SK-N-SH (cell line): Measurements from ENCODE around the gene ACADS. TPM values are rescaled to one million over a fixed set of nuclear protein-coding genes. Genes with fewer than 3 reads are reported as not detected.

Source experiments
- CTCF ChIA-PET: fragments of 300-600, 350-600 bp; formaldehyde crosslinking; extraction: SDS; loops from one replicate; lab custom pipeline; 2021; lab: Yijun Ruan, JAX
- POLR2A ChIA-PET: fragments of 350-600 bp; sonication (Branson Sonifier 250); formaldehyde crosslinking; extraction: SDS; loops from one replicate; lab custom pipeline; 2020; ENCODE audit warnings: antibody characterized with exemption, inconsistent platforms; lab: Yijun Ruan, JAX
- DNase-seq: peaks from one replicate; pipeline ENCODE4 v3.0.0; 2012
- H2AFZ ChIP-seq: fragments of 200-600 bp; sonication (generic); 2 replicates; pipeline ENCODE4 v1.8.1; 2016; ENCODE audit warnings: antibody characterized with exemption, mild to moderate bottlenecking, low read depth
- H3F3A ChIP-seq: fragments of 200-600 bp; sonication (generic); replicated peaks from 2 replicates; pipeline ENCODE3; 2016; ENCODE audit warnings: antibody characterized with exemption, mild to moderate bottlenecking; ENCODE audit not compliant: insufficient read depth
- H3K27ac ChIP-seq, 2 experiments: fragments of 200-500 bp in 1 of 2; fragments of 200-600 bp in 1 of 2; sonication (Bioruptor generic) in 1 of 2; sonication (generic), shearing (Covaris generic) in 1 of 2; 2 replicates each; pipeline versions ENCODE4 v1.5.1 to v1.6.1; 2014 to 2016; ENCODE audit warnings: low read depth in 2 of 2, inconsistent platforms in 1 of 2, low read length in 1 of 2, mild to moderate bottlenecking in 1 of 2, mixed read lengths in 1 of 2
- H3K27me3 ChIP-seq: fragments of 200-600 bp; sonication (generic), shearing (Covaris generic); 2 replicates; pipeline ENCODE4 v1.6.1; 2016; ENCODE audit warnings: mixed run types; ENCODE audit not compliant: insufficient read depth
- H3K36me3 ChIP-seq, 2 experiments: fragments of 200-500 bp in 1 of 2; fragments of 200-600 bp in 1 of 2; sonication (Bioruptor generic) in 1 of 2; sonication (generic) in 1 of 2; replicated peaks in 1 of 2; 2 replicates each; pipeline versions ENCODE3 to v1.5.1; 2014 to 2016; ENCODE audit warnings: low read length in 1 of 2, mild to moderate bottlenecking in 1 of 2; ENCODE audit not compliant: insufficient read depth in 2 of 2, control insufficient read depth in 1 of 2
- H3K4me1 ChIP-seq, 2 experiments: fragments of 200-500 bp in 1 of 2; fragments of 200-600 bp in 1 of 2; sonication (Bioruptor generic) in 1 of 2; sonication (generic), shearing (Covaris generic) in 1 of 2; 2 replicates each; pipeline versions ENCODE4 v1.5.1 to v1.6.1; 2014 to 2016; ENCODE audit warnings: low read depth in 1 of 2, low read length in 1 of 2, mixed run types in 1 of 2; ENCODE audit not compliant: insufficient read depth in 2 of 2, control insufficient read depth in 1 of 2
- H3K4me2 ChIP-seq: fragments of 200-600 bp; sonication (generic), shearing (Covaris generic); 2 replicates; pipeline ENCODE4 v1.6.1; 2017; ENCODE audit warnings: mixed run types
- H3K4me3 ChIP-seq, 2 experiments: fragments of 200-500 bp in 1 of 2; fragments of 200-600 bp in 1 of 2; sonication (Bioruptor generic) in 1 of 2; sonication (generic), shearing (Covaris generic) in 1 of 2; 2 replicates each; pipeline versions ENCODE4 v1.5.1 to v1.8.1; 2014 to 2016; ENCODE audit warnings: low read depth in 2 of 2, inconsistent platforms in 1 of 2, low read length in 1 of 2, mild to moderate bottlenecking in 1 of 2, mixed read lengths in 1 of 2, moderate library complexity in 1 of 2
- H3K79me2 ChIP-seq: fragments of 200-600 bp; sonication (generic); 2 replicates; pipeline ENCODE4 v1.8.1; 2017; ENCODE audit warnings: mild to moderate bottlenecking; ENCODE audit not compliant: insufficient read depth
- H3K9ac ChIP-seq: fragments of 200-600 bp; sonication (generic); 2 replicates; pipeline ENCODE4 v1.6.1; 2017; ENCODE audit warnings: mixed run types
- H3K9me2 ChIP-seq: fragments of 200-600 bp; sonication (generic); 2 replicates; pipeline ENCODE4 v1.6.1; 2017; ENCODE audit warnings: mixed run types
- H3K9me3 ChIP-seq: fragments of 200-600 bp; sonication (generic); 2 replicates; pipeline ENCODE4 v1.6.1; 2017; ENCODE audit warnings: mixed run types, mild to moderate bottlenecking, moderate library complexity
- H4K20me1 ChIP-seq: fragments of 200-600 bp; sonication (generic); 2 replicates; pipeline ENCODE4 v1.6.1; 2017; ENCODE audit warnings: mild to moderate bottlenecking, mixed run types; ENCODE audit not compliant: insufficient read depth
- FOSL2 ChIP-seq: IDR thresholded peaks from 2 replicates; pipeline ENCODE4 v1.4.0; 2012; ENCODE audit warnings: low read depth, mild to moderate bottlenecking, moderate library complexity, borderline replicate concordance
- FOXJ3 ChIP-seq: sonication (generic); formaldehyde crosslinking; IDR thresholded peaks from 2 replicates; pipeline ENCODE4 v1.5.1; 2020; ENCODE audit warnings: mild to moderate bottlenecking, missing genetic modification reagents
- GABPA ChIP-seq: IDR thresholded peaks from 2 replicates; pipeline ENCODE4 v1.4.0; 2012; ENCODE audit warnings: low read depth, mild to moderate bottlenecking
- MEF2A ChIP-seq: IDR thresholded peaks from 2 replicates; pipeline ENCODE4 v1.4.0; 2012; ENCODE audit warnings: low read depth, borderline replicate concordance
- MXI1 ChIP-seq: IDR thresholded peaks from 2 replicates; pipeline ENCODE4 v1.6.1; 2012; ENCODE audit warnings: mild to moderate bottlenecking, low read depth, low read length, improper control_type of control experiment
- RAD21 ChIP-seq: IDR thresholded peaks from 2 replicates; pipeline ENCODE4 v1.6.1; 2012; ENCODE audit warnings: mild to moderate bottlenecking, low read length
- REST ChIP-seq: IDR thresholded peaks from 2 replicates; pipeline ENCODE4 v1.6.1; 2012; ENCODE audit warnings: mild to moderate bottlenecking, low read depth, low read length, moderate library complexity
- SMC3 ChIP-seq: IDR thresholded peaks from 2 replicates; pipeline ENCODE4 v1.6.1; 2012; ENCODE audit warnings: low read depth, low read length, improper control_type of control experiment
- whole genome bisulfite sequencing: methylation state at CpG from one replicate; pipeline ENCODE4 v1.1.6; 2017; ENCODE audit warnings: low lambda C conversion rate; 5-methylcytosine and 5-hydroxymethylcytosine counted together
- polyA plus RNA-seq, 3 experiments: library from polyadenylated mRNA; depleted of rRNA; stranded (reverse); fragments of >200 nt; gene quantifications; 2 replicates each; pipeline ENCODE4 v1.2.3, GENCODE V29; 2012
- TF ChIP-seq, protein P1 (sequence below): fragments of 200-600 bp; sonication (generic); IDR thresholded peaks from 2 replicates; pipeline ENCODE4 v1.6.1; 2017; ENCODE audit warnings: antibody characterized with exemption, mild to moderate bottlenecking, moderate library complexity
- TF ChIP-seq, protein P2 (sequence below): IDR thresholded peaks from 2 replicates; pipeline ENCODE4 v1.4.0; 2012; ENCODE audit warnings: low read depth, borderline replicate concordance

ACADS gene
- polyA plus RNA-seq, 1 of the 3 experiments (the other 2 are of a cell fraction): 4.9 TPM

DNA sequence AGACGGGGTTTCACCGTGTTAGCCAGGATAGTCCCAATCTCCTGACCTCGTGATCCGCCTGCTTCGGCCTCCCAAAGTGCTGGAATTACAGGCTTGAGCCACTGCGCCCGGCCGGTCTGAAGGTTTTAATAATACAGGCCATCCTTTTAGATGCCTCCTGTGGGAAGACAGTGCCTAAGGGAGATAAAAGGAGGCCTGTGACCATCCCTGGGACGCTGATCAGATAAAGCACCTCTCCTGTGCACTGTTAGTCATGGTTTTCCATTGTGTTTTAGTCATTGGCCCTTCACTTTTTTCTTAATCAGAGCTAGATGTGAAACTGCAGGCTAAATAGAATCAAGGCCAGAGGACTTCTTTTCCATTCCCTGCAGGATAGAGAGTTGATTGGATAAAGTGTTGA lies 7.6 kb upstream of the ACADS start (continued):
- TF ChIP-seq REST (no peak), MEF2A (no peak)
- TF ChIP-seq, all 33 proteins: peak for 0

GRCh38 chr12:120719072-120719471 lies 6.6 kb upstream of the ACADS start:
- CTCF ChIA-PET: interaction anchor here (2.9 kb wide), 1 partner anchor 136 kb away, joined by 11 read pairs; no protein-coding TSS in a partner anchor
- Histone ChIP-seq H3K27me3 (no peaks in the 10 kb centered on the region), H2AFZ (no peak overlapping the region), H4K20me1 (no peaks in the 10 kb centered on the region), H3K4me1 (peaks cover 5 to 27% of the 10 kb centered on the region in 2 experiments; a peak in 3 of 4 replicates), H3K79me2 (peaks cover 8% of the 10 kb centered on the region; the same call in 1 of the 2 replicates), H3K9me2 (no peaks in the 10 kb centered on the region), H3K36me3 (peaks cover 64 to 73% of the 10 kb centered on the region in 2 experiments), H3K27ac (no peak overlapping the region), H3K4me3 (no peak overlapping the region), H3K9ac (no peak overlapping the region), H3K9me3 (no peaks in the 10 kb centered on the region), H3K4me2 (no peak overlapping the region), H3F3A (no peaks in the 10 kb centered on the region)
- no peak for DNase-seq
- 100% methylated on average over 2 of the region's 2 CpGs for WGBS
- POLR2A ChIA-PET: interaction anchor here (0.6 kb wide), 1 partner anchor 282 kb away, joined by 3 read pairs; the partner anchor contains the start of gene COX6A1
- TF ChIP-seq FOSL2 (no peak), GABPA (no peak), SMC3 (no peak), MXI1 (no peak), RAD21 (no peak), FOXJ3 (CRISPR knock-in tag) (no peak), MEF2A (no peak)
- TF ChIP-seq, protein P1, sequence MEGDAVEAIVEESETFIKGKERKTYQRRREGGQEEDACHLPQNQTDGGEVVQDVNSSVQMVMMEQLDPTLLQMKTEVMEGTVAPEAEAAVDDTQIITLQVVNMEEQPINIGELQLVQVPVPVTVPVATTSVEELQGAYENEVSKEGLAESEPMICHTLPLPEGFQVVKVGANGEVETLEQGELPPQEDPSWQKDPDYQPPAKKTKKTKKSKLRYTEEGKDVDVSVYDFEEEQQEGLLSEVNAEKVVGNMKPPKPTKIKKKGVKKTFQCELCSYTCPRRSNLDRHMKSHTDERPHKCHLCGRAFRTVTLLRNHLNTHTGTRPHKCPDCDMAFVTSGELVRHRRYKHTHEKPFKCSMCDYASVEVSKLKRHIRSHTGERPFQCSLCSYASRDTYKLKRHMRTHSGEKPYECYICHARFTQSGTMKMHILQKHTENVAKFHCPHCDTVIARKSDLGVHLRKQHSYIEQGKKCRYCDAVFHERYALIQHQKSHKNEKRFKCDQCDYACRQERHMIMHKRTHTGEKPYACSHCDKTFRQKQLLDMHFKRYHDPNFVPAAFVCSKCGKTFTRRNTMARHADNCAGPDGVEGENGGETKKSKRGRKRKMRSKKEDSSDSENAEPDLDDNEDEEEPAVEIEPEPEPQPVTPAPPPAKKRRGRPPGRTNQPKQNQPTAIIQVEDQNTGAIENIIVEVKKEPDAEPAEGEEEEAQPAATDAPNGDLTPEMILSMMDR: no peak
- TF ChIP-seq, protein P2, sequence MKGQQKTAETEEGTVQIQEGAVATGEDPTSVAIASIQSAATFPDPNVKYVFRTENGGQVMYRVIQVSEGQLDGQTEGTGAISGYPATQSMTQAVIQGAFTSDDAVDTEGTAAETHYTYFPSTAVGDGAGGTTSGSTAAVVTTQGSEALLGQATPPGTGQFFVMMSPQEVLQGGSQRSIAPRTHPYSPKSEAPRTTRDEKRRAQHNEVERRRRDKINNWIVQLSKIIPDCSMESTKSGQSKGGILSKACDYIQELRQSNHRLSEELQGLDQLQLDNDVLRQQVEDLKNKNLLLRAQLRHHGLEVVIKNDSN: no peak
